Stimulated activated CD8-positive, alpha-beta memory T cell treated with anti-CD3 and anti-CD28 coated beads, Interleukin-4, amount 100 ng/mL, for 24 hours (primary cell): ENCODE results near the gene MAPK1.
A peak's percentile ranks its signal among the peaks of the same experiment; 100 is the strongest.
"Not testable (repeated sequence)": the region's sequence is repeated elsewhere in the genome, so short reads cannot be mapped to it uniquely, and the experiment has no call there.

Experiments
- DNase-seq: peaks from one replicate; pipeline ENCODE4 v3.0.0-alpha.2; 2020; ENCODE audit warnings: low read depth

The MAPK1 gene

DNA sequence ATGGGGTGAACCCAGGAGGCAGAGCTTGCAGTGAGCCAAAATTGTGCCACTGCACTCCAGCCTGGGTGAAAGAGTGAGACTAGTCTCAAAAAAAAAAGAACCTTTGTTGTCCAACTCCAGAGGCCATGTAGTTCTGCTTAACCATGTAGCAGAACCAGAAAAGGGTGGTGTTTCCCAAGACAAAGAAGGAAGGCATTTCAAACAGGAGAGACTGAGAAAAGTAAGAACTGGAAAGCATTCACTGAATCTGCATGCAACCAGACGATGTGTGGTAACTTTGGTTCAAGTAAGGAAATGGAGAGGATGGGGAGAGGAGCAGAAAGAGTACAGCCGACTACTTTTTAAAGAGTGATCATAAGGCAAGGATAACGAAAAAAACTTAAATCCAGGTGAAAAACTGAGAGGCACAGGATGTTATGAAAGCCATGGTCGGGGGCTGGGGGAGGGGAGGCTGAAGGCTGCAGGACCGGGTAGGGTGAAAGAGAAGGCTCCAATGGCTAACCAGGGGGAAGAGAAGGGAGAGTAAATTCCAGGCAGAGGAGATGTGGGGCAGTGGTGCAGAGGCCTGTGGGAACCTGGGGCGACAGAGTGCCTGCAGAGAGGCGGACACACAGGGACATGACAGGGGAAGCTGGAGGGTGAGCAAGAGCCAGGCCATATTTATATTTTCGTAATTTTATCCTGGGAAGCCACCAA lies 48.8 kb downstream of the MAPK1 start:
- DNase-seq, result no peak

DNA sequence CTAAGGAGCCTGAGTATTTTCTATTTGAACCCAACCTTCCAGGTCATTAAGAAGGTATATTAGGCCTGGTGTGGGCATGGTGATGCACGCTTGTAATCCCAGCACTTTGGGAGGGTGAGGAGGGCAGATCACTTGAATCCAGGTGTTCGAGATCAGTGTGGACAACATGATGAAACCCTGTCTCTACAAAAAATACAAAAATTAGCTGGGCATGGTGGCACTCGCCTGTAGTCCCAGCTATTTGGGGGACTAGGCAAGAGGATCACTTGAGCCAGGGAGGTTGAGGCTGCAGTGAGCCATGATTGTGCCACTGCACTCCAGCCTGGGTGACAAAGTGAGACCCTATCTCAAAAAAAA lies 50.0 kb downstream of the MAPK1 start:
- not testable (repeated sequence) for DNase-seq

DNA sequence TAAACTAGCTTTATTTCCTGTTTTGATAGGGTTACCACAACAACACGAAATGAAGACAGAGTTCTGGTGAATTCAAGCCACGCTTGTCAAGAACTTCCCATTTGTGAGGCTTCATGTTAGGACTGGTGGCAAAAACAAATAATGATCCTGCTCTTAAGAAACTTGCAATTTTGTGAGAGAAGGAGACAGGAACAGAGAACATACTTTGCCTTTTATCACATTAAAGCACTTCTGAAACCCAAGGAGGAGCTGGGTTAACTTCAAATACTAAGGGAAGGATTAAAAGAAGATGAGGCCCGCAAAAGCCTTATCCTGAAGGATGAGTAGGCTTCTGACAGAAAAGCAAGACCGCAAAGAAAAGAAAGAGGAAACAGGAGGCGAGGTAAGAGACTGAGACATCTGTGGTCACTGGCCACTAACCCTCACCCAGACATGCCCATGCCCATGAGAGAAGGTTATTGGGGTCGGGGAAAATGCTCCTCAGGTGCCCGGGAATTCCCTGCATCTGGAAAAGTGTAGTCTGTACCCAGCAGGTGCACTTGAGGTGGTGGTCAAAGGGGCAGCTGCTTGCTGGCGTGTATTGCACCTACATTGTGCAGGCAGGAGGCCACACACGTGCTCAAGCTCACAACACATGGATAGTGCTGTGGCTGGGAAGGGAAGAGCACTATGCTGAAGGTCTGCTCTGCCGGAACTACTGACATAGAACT lies 50.5 kb downstream of the MAPK1 start:
- no peak for DNase-seq

DNA sequence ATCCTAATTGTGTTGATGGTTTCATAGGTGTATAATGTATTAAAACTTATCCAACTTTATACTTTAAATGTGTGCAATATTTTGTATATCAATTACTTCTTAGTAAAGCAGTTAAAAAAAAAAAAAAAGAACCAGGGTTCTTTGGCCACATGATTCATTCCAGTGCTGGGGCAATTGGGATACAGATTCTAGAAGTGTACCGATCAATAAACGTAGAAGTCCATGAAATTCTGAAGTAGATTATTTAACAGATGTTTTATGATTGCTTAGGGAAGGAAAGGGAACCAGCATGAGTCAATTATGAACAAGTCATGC lies 51.0 kb downstream of the MAPK1 start:
- no peak for DNase-seq

DNA sequence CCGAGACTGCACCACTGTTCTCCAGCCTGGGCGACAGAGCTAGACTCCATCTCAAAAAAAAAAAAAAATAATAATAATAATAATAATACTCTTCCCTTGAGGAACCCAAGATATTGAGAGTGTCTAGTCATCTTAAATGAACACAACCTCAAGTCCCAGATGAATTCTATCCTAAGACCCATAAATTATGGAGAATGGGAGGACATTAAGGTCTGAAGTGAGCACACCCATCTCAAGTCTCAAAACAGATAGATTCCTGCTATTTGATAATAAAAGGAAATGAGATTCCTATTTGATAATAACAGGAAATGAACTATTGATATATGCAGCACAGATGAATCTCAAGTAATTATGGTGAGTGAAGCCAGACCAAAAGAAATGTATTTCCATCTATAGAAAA lies 51.5 kb downstream of the MAPK1 start:
- DNase-seq, result no peak

DNA sequence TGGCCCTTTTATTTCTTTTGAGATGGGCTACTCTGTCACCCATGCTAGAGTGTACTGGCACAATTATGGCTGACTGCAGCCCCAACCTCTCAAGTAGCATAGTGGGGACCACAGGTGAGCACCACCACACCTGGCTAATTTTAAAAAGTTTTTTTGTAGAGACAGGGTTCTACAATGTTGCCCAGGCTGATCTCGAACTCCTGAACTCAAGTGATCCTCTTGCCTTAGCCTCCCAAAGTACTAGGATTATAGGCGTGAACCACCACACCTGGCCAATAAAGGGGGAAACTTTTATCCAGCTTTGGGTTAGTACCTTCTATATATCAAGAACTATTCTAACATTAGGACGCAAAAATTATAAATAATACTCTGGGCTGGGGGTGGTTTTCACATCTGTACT lies 52.1 kb downstream of the MAPK1 start:
- DNase-seq, result no peak

DNA sequence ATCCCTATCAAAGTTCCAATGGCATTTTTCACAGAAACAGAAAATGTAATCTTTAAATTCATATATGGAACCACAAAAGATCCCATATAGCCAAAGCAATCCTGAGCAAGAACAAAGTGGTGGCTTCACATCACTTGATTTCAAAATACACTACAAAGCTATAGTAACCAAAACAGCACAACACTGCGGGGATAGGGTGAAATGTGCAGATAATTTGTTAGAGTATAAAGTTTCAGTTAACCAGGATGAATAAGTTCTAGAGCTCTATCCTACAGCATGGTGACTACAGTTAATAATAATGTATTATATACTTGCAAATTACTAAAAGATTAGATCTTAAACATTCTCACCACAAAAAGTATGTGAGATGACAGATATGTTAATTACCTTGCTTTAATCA lies 55.5 kb downstream of the MAPK1 start:
- DNase-seq, result no peak

DNA sequence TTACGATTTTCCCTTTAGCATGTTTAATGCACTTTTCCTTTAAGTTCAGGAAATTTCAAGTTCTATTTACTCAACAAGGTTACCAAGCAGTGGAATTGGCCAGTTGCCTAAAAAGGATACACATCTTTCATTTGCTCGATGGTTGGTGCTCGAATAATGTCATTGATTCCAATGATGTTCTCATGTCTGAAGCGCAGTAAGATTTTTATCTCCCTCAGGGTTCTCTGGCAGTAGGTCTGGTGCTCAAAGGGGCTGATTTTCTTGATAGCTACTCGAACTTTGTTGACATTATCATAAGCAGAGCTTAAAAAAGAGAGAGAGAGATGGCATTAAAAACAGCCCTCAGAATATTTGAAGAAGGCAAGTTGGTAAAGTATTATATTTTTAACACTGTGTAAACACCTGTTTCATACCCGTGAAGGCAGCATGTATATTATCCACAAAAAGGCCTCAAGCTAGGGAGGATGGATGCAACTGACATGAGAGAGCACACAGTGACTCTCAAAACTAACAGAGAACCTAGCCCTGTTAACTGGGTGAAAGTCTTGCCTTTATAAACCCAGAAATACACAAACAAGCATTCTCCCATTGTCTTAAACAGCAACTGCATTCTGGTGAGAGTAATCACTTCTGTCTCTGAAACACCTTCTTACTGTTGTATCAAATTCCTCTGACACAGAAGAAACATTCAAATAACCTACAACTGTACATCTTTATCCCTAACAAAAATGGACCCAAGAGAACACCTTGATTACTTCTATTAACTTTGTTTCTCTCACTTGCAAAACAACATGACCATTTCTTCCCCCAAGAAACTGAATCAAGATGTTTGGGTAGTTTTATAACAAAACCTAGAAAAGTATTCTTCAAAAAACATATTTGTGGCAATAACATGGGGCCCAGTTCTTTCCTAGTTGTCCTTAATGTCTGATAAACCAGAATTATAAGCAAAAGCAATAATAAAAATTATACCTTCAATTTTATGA lies 59.6 kb downstream of the MAPK1 start:
- no peak for DNase-seq

DNA sequence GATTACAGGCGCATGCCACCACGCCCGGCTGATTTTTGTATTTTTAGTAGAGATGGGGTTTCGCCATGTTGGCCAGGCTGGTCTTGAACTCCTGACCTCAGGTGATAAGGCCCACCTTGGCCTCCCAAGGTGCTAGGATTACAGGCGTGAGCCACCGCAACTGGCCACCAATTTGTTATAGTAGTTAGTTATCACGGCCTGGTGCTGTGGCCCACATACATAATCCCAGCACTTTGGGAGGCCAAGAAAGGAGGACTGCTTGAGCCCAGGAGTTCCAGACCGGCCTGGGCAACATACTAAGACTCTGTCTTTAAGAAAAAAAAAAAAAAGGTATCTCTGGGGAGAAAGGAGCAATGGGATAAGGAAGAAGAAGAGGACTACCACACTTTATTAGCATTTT lies 62.1 kb downstream of the MAPK1 start:
- DNase-seq, result not testable (repeated sequence)

DNA sequence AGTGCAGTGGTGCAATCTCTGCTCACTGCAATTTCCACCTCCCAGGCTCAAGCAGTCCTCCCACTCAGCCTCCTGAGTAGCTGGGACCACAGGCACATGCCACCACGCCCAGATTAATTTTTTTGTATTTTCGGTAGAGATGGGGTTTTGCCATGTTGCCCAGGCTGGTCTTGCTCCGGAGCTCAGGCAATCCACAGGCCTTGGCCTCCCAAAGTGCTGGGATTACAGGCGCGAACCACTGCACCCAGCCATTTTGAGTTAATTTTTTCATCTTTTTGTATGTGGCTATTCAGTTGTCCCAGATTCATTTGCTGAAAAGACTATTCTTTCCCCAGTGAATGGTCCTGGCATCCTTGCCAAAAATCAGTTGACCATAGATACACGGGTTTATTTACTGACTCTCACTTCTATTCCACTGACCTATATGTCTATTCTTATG lies 63.6 kb downstream of the MAPK1 start:
- no peak for DNase-seq

DNA sequence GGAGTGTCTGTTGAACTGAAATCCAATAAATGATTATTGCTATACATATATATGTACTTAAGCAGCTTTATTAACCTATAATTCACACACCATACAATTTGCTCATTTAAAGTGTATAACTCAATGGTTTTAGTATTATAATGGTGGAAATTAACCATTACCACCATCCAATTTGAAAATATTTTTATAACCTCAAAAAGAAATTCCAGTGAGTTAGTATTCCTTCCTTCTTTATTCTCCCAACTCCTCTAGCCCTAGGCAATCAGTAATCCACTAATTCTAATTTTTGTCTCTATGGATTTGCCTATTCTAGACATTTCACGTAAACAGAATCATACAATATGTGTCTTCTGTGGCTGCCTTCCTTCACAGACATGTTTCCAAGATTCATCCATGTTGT lies 64.8 kb downstream of the MAPK1 start:
- DNase-seq, result no peak

DNA sequence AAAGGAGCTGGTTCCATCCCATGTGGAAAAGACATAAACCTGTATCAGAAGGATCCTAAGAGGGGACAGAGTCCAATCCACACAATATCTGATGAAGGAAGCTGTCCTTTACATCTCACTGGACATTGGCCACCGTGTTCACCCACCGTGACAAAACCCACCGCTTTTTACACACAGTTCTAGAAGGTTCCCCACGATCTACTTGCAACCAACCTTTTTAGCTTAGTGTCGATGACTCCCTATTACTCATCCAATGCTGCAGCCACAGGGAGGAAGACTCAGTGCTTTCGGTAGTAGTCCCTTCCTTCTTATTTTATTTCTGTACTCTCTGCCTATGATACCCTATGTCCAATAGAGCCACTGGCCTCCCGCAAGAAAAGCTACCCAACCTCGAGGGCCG lies 65.4 kb downstream of the MAPK1 start:
- DNase-seq, result no peak

DNA sequence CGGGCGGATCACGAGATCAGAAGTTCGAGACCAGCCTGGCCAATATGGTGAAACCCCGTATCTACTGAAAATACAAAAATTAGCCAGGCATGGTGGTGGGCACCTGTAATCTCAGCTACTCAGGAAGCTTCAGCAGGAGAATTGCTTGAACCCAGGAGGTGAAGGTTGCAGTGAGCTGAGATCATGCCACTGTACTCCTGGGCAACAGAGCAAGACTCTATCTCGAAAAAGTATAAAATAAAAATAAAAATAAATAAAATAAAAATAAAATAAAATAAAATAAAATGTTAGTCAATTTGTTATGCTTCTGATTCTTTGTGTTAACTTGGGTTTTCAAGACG lies 66.2 kb downstream of the MAPK1 start:
- not testable (repeated sequence) for DNase-seq

DNA sequence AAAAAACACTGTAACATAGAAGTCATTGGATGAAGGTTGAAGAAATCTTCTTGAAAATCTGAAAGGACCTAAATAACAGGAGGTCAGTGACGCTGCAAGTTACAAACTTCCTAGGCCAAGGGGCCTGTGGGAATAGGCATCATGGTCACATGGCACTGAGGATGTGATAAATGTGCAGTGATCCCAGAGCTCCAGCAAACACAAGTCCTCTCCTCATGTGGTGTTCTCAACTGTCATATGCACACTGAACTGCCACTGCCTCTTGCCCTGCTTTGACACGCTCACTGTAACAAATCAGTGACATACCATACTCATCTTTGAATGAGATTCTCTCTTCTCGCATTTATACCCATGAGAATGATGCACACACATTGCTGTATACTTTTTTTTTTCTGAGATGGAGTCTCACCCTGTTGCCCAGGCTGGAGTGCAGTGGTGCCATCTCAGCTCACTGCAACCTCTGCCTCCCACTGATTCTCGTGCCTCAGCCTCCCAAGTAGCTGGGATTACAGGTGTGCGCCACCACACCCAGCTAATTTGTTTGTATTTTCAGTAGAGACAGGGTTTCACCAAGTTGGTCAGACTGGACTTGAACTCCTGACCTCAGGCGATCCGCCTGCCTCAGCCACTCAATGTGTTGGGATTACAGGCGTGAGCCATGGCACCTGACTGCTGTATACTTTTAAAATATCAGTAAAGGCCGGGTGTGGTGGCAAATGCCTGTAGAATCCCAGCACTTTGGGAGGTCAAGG lies 66.7 kb downstream of the MAPK1 start:
- DNase-seq, result no peak

DNA sequence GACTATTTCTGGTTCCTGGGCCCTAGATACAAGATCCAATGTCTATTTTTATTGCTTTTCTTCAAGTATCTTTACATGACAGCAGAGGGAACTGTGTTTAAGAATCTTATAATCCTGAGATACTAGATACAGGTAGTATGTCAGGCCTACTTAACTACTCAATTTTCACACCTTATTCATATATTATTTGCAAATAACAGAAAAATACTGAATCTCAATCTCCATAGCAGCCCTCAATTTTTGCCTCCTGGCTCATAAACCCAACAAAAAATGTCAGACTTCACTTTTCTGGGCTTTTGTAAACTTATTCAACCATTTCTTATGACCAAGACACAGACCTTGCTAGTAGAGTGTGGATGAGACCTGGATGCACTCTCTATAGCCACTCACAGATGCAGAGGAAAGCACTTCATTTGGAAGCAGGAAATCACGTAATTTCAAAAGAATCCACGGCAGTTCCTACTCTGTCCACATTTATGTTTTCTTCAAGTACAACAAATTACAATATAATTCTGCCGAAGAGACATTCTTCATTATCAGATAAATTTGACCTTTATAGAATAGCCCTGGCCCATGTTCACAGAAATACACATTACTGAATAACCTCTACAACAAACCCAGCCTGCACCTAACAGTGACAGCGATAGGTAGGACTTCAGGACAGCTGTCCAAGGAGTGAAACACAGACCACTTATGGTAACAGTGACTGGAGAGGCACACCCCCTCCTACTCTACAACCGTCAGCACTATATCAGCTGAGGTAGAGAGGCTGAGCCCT lies 69.8 kb downstream of the MAPK1 start:
- no peak for DNase-seq

DNA sequence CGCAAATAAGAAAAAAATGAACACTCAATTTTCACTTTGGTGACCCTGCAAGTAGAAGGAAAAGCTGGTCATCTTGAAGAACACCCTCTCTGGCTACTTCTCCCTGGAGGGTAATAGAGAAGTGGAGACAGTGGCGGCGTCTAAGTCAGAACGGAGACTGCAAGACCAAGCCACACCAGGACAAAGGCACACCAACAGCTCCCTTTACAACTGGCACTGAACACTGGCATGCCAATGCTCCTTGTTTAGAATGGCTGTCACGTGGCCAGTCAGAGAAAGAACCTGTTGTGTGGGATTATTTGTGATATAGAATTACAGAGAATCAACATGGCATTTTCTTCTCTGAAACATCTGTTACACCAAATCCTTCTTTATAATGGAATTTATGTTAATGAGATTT lies 70.6 kb downstream of the MAPK1 start:
- DNase-seq, result no peak

DNA sequence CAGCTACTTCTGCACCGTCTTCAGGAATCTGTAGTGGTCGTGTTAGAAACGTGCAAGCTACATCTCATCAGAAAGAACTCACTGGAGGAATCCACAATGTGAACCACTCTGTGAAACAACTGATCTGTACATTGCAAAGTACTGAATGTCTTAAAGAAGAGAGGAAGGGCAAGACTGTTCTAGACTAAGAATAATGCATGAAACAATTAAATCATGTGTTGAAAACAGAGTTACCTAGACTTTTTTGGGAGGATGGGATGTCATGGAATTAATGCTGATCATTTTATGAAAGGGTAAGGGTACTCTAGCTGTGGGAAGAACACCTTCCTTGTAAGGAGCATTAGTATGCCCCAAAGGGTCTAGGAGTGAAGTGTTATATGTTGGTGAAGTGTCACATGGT lies 71.2 kb downstream of the MAPK1 start:
- no peak for DNase-seq

DNA sequence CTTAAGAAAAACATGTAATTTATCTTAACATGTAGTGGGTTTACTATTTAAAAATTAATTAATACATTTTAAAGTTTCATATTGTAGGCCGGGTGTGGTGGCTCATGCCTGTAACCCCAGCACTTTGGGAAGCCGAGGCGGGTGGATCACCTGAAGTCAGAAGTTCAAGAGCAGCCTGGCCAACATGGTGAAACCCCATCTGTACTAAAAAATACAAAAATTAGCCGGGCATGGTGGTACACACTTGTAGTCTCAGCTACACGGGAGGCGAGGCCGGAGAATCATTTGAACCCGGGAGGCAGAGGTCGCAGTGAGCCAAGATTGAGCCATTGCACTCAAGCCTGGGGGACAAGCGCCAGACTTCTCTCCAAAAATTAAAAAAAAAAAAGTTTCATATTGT lies 73.7 kb downstream of the MAPK1 start:
- not testable (repeated sequence) for DNase-seq

DNA sequence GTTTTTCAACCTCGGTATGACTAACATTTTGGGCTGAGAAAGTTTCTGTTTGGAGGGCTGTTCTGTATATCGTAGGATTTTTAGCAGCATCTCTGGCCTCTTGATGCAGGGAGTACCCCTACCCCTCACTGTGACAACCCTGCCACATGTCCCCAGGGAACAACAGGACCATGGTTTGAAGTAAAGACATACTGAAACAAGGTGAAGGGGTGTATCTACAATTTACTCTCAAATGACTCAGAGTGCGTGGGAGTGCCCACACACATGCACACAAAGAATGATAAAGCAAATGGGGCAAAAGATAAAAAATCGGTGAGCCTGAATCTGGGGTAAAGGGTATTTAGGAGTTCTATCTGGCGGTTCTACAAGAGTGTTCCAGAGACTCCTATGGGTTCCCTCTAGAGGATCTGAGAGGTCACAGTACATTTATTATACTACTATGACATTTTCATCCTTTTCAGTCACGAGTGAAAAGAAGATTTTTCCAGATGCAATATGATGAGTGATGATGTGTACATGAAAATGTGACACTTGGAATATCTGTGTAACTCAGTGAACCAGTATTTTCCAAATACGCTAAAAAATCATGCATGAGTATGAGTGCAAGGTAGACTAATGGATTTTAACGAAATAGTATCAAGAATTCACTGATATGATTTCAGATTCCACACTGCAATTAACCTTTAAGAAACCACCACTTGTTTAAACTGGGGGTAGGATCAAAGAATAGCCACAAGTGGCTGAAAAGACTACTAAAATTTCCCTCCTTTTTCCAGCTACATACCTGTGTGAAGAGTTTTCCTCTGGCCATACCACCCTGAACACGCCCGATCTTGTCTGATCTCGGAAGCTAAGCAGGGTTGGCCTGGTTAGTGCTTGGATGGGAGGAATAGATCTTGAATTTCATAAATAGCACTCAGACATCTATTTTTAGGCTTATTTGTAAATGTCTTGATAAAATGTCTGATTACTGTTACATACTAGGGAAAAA lies 75.5 kb downstream of the MAPK1 start:
- peak; percentile 26 for DNase-seq
